Stomach (tissue), 9 donors: ENCODE results near the gene GALNT2. TPM values are rescaled to one million over a fixed set of nuclear protein-coding genes. Genes with fewer than 3 reads are reported as not detected.
A peak's percentile ranks its signal among the peaks of the same experiment; 100 is the strongest.

Experiments
- DNase-seq, 2 donors: peaks; one replicate each; pipeline versions ENCODE4 v3.0.0 to v3.0.0-alpha.2; 2013 to 2019
- H3K27ac ChIP-seq, 5 donors: fragments of 200-600 bp in 4 of 5; sonication (generic) in 4 of 5; one replicate each; pipeline ENCODE4 v1.5.1; 2013 to 2019; ENCODE audit warnings: mild to moderate bottlenecking in 1 of 5, moderate library complexity in 1 of 5
- H3K27me3 ChIP-seq, 3 donors: fragments of 200-600 bp; sonication (generic); one replicate each; pipeline ENCODE4 v1.5.1; 2017 to 2019; ENCODE audit warnings: mixed run types in 1 of 3
- H3K36me3 ChIP-seq, 4 donors: fragments of 200-600 bp; sonication (generic); 1 replicate in 3 of 4; 2 replicates in 1 of 4; pipeline ENCODE4 v1.5.1; 2016 to 2019
- H3K4me1 ChIP-seq, 4 donors: fragments of 200-600 bp; sonication (generic); one replicate each; pipeline ENCODE4 v1.5.1; 2016 to 2019
- H3K4me3 ChIP-seq, 4 donors: fragments of 200-600 bp; sonication (generic) in 3 of 4; one replicate each; pipeline ENCODE4 v1.5.1; 2016 to 2019; ENCODE audit warnings: mild to moderate bottlenecking in 1 of 4
- H3K9me3 ChIP-seq, 4 donors: fragments of 200-600 bp; sonication (generic); one replicate each; pipeline ENCODE4 v1.5.1; 2016 to 2019
- CTCF ChIP-seq, 7 experiments: fragments of 450-650 bp in 4 of 7; fragments of 200-600 bp in 3 of 7; sonication (generic) in 3 of 7; IDR thresholded peaks; one replicate each; pipeline ENCODE4 v1.5.1; 2016 to 2019; ENCODE audit warnings: antibody characterized with exemption in 7 of 7, control low read depth in 2 of 7, mild to moderate bottlenecking in 1 of 7
- EP300 ChIP-seq: sonication (generic); formaldehyde crosslinking; IDR thresholded peaks from one replicate; pipeline ENCODE4 v1.6.1; 2017; ENCODE audit warnings: antibody characterized with exemption
- POLR2A ChIP-seq, 4 donors: fragments of 450-650 bp; IDR thresholded peaks; one replicate each; pipeline ENCODE4 v1.6.1; 2016; ENCODE audit warnings: antibody characterized with exemption in 4 of 4, control low read depth in 2 of 4, mild to moderate bottlenecking in 1 of 4, moderate library complexity in 1 of 4
- POLR2AphosphoS5 ChIP-seq, 3 donors: sonication (generic); formaldehyde crosslinking; IDR thresholded peaks; one replicate each; pipeline ENCODE4 v1.6.1; 2016; ENCODE audit warnings: antibody characterized with exemption in 3 of 3
- WGBS, 5 donors: extraction: QIAGEN DNeasy Blood & Tissue Kit in 3 of 5; methylation state at CpG; one replicate each; pipeline versions ENCODE4 v1.1.5 to v1.1.7; 2013 to 2018; 5-methylcytosine and 5-hydroxymethylcytosine counted together
- intact Hi-C: fragments of 100-400 bp; cut with DNase I; formaldehyde crosslinking; loops from one replicate; pipeline ENCODE4 v1.15.1; 2023; ENCODE audit warnings: low total_unique reads
- polyA plus RNA-seq, 3 donors: library from polyadenylated mRNA; stranded (reverse); fragments of 200-250 nt; gene quantifications; one replicate each; pipeline ENCODE4 v1.2.3, GENCODE V29; 2013
- total RNA-seq, 5 donors: library from RNA; depleted of rRNA; stranded (reverse); fragments of >200 nt; gene quantifications; one replicate each; pipeline versions ENCODE4 v1.1.0 to v1.2.3, GENCODE V29; 2014 to 2016
- donor health status: healthy with polysubstance abuse.
- donor health status: Bipolar disorder and iron deficiency.
- donor health status: healthy.

Gene GALNT2
- total and polyA plus RNA-seq, 8 donors: 5.5 to 101 (median 43.1) TPM

- intact Hi-C loops: loop anchor here (10.0 kb wide), 1 partner anchor 193 kb away; no protein-coding TSS in a partner anchor
- TF ChIP-seq POLR2AphosphoS5 (IDR thresholded peaks at IDR 0.05) (no peak), CTCF (IDR thresholded peaks at IDR 0.05) (no peak), POLR2A (IDR thresholded peaks at IDR 0.05) (no peak), EP300 (no peak)
- H3K36me3 ChIP-seq: peaks cover 32 to 81% (median 76%) of the 10 kb centered on the region in 4 donors
- peak; percentile 25 to 42 for DNase-seq
- H3K4me1 ChIP-seq: peaks cover 0 to 22% (median 7%) of the 10 kb centered on the region in 4 donors
- H3K4me3 ChIP-seq: no peak overlapping the region
- 32 to 52% (median 44%) methylated on average over 15 of the region's 15 CpGs for WGBS, 5 donors
- no peaks in the 10 kb centered on the region for H3K27me3 ChIP-seq
- H3K27ac ChIP-seq: no peak overlapping the region
- no peaks in the 10 kb centered on the region for H3K9me3 ChIP-seq
These were observed 210.4 kb downstream of the GALNT2 start for GRCh38 chr1:230277201-230278025.

GRCh38 chr1:230278376-230278775, 211.3 kb downstream of the GALNT2 start:
- Histone ChIP-seq H3K36me3 (peaks cover 32 to 88% (median 79%) of the 10 kb centered on the region in 4 donors), H3K27me3 (no peaks in the 10 kb centered on the region), H3K4me3 (no peak overlapping the region), H3K27ac (no peak overlapping the region), H3K9me3 (no peaks in the 10 kb centered on the region), H3K4me1 (peaks cover 0 to 22% (median 7%) of the 10 kb centered on the region in 4 donors)
- peak in 1 of 2 donors; percentile 9 for DNase-seq
- 94 to 99% (median 95%) methylated on average over 7 of the region's 7 CpGs for WGBS, 5 donors
- no peak for TF ChIP-seq POLR2AphosphoS5 (IDR thresholded peaks at IDR 0.05)
- TF ChIP-seq EP300: no peak
- TF ChIP-seq POLR2A (IDR thresholded peaks at IDR 0.05): no peak
- no peak for TF ChIP-seq CTCF (IDR thresholded peaks at IDR 0.05)
- intact Hi-C loops: loop anchor here (10.0 kb wide), 1 partner anchor 194 kb away; no protein-coding TSS in a partner anchor

GRCh38 chr1:230278871-230279582, 212.0 kb downstream of the GALNT2 start:
- Histone ChIP-seq H3K9me3 (no peaks in the 10 kb centered on the region), H3K4me3 (no peak overlapping the region), H3K27ac (no peak overlapping the region), H3K4me1 (peaks cover 0 to 22% (median 7%) of the 10 kb centered on the region in 4 donors), H3K36me3 (peaks cover 32 to 93% (median 77%) of the 10 kb centered on the region in 4 donors), H3K27me3 (no peaks in the 10 kb centered on the region)
- WGBS, 5 donors: 87 to 89% (median 88%) methylated on average over 20 of the region's 20 CpGs
- TF ChIP-seq POLR2AphosphoS5 (IDR thresholded peaks at IDR 0.05) (no peak), POLR2A (IDR thresholded peaks at IDR 0.05) (no peak), CTCF (IDR thresholded peaks at IDR 0.05) (no peak), EP300 (no peak)
- DNase-seq: no peak
- intact Hi-C loops: loop anchor here (10.0 kb wide), 1 partner anchor 194 kb away; no protein-coding TSS in a partner anchor

GRCh38 chr1:230279583-230279945, 212.5 kb downstream of the GALNT2 start:
- intact Hi-C loops: loop anchor here (10.0 kb wide), 1 partner anchor 195 kb away; no protein-coding TSS in a partner anchor
- no peak overlapping the region for H3K27ac ChIP-seq
- peaks cover 0 to 22% (median 7%) of the 10 kb centered on the region in 4 donors for H3K4me1 ChIP-seq
- H3K36me3 ChIP-seq: peaks cover 32 to 93% (median 71%) of the 10 kb centered on the region in 4 donors
- no peak for DNase-seq
- H3K9me3 ChIP-seq: no peaks in the 10 kb centered on the region
- no peak overlapping the region for H3K4me3 ChIP-seq
- H3K27me3 ChIP-seq: no peaks in the 10 kb centered on the region
- TF ChIP-seq POLR2AphosphoS5 (IDR thresholded peaks at IDR 0.05) (no peak), EP300 (no peak), CTCF (IDR thresholded peaks at IDR 0.05) (no peak), POLR2A (IDR thresholded peaks at IDR 0.05) (no peak)
- 93 to 96% (median 94%) methylated on average over 24 of the region's 24 CpGs for WGBS, 5 donors
